ENCODE measurements around the gene DRD1. TPM values are rescaled to one million over a fixed set of nuclear protein-coding genes. Genes with fewer than 3 reads are reported as not detected.

Gene DRD1
- total RNA-seq, 1 experiment from 2014 or later: 0.54 TPM

- peak; percentile 7 for ATAC-seq
- CTCF ChIA-PET: no interaction called here
- no TSS peak for BruUV-seq (replicated peaks)
- Histone ChIP-seq H3K36me3 (ENCODE audit: control insufficient read depth in 1 of 2, insufficient read depth in 2 of 2, low read length in 2 of 2) (no peaks in the 10 kb centered on the region), H4K20me1 (ENCODE audit: insufficient read depth) (no peaks in the 10 kb centered on the region), H3K4me1 (ENCODE audit: control insufficient read depth in 1 of 2, insufficient read depth in 2 of 2, low read length in 2 of 2) (peaks cover 9% of the 10 kb centered on the region in 2 experiments; a peak in 2 of 4 replicates), H3K9ac (ENCODE audit: low read length) (no peak overlapping the region), H3K27me3 (ENCODE audit: insufficient read depth, low read length) (no peaks in the 10 kb centered on the region), H3K4me2 (ENCODE audit: low read length) (peak overlapping the region; percentile 70), H2AFZ (ENCODE audit: low read depth, low read length, poor library complexity, severe bottlenecking) (peak overlapping the region; percentile 63), H3K9me3 (ENCODE audit: control insufficient read depth in 1 of 2, insufficient read depth in 1 of 2, low read depth in 1 of 2, low read length in 2 of 2) (no peaks in the 10 kb centered on the region), H3K27ac (ENCODE audit: low read depth, low read length) (peak overlapping the region; percentile 43; the same call in 1 of the 2 replicates), H3K4me3 (replicated peaks in 1 of 2; ENCODE audit: low read depth in 1 of 2, low read length in 2 of 2) (peak overlapping the region in 1 of 2 experiments; percentile 42; a peak in 2 of 4 replicates), H3K79me2 (ENCODE audit: insufficient read depth, low read length) (no peaks in the 10 kb centered on the region), H3K9me2 (ENCODE audit: insufficient read depth) (no peaks in the 10 kb centered on the region)
- TF ChIP-seq TCF7L2 (IDR thresholded peaks at IDR 0.05; ENCODE audit: borderline replicate concordance, extremely low read depth, insufficient read depth, insufficient read length): no peak
- TF ChIP-seq ATF3 (IDR thresholded peaks at IDR 0.05): no peak
- TF ChIP-seq EZH2phosphoT487 (IDR thresholded peaks at IDR 0.05; ENCODE audit: borderline replicate concordance): no peak
- no peak for TF ChIP-seq CEBPB (IDR thresholded peaks at IDR 0.05; ENCODE audit: low read depth)
- TF ChIP-seq YY1 (IDR thresholded peaks at IDR 0.05; ENCODE audit: extremely low read depth, insufficient replicate concordance, low read depth, low read length): no peak
- TF ChIP-seq EZH2 (IDR thresholded peaks at IDR 0.05): no peak
- no peak for TF ChIP-seq POLR2AphosphoS5 (IDR thresholded peaks at IDR 0.05; ENCODE audit: low read depth, low read length)
- TF ChIP-seq JUND (IDR thresholded peaks at IDR 0.05): no peak
- no peak for TF ChIP-seq EGR1 (IDR thresholded peaks at IDR 0.05; ENCODE audit: low read depth)
- no peak for TF ChIP-seq ZBTB33 (IDR thresholded peaks at IDR 0.05; ENCODE audit: extremely low read depth, insufficient replicate concordance, low read length)
- POLR2A ChIA-PET: no interaction called here
- RAD21 ChIA-PET (ENCODE audit: low non-redundant PET in 1 of 2, low total read pairs in 2 of 2, uncharacterized antibody in 2 of 2, unreplicated experiment in 2 of 2): no interaction called here
- DNase-seq (ENCODE audit: low read depth, low spot score): no peak
- intact Hi-C loops (cut with micrococcal nuclease): loop anchor here (1.0 to 5.0 kb wide), 2 partner anchors 243 to 494 kb away; no protein-coding TSS in a partner anchor
Observed at GRCh38 chr5:175444905-175445456, 999 bp upstream of the DRD1 start.

Measured in HCT116 (cell line).